Uterus (tissue), 4 donors: ENCODE data around the gene MSL3. TPM values are rescaled to one million over a fixed set of nuclear protein-coding genes. Genes with fewer than 3 reads are reported as not detected.

Experiments
- DNase-seq, 2 donors: peaks; one replicate each; pipeline ENCODE4 v3.0.0-alpha.2; 2019 to 2020
- H3K27ac ChIP-seq, 2 donors: fragments of 200-600 bp; sonication (generic); 1 replicate in 1 of 2; 2 replicates in 1 of 2; pipeline ENCODE4 v1.5.1; 2016 to 2018
- H3K27me3 ChIP-seq, 2 donors: fragments of 200-600 bp; sonication (generic); one replicate each; pipeline ENCODE4 v1.5.1; 2018 to 2019; ENCODE audit warnings: control low read depth in 1 of 2
- H3K36me3 ChIP-seq, 2 donors: fragments of 200-600 bp; sonication (generic); one replicate each; pipeline ENCODE4 v1.5.1; 2019; ENCODE audit warnings: control low read depth in 1 of 2
- H3K4me1 ChIP-seq, 2 donors: fragments of 200-600 bp; sonication (generic); one replicate each; pipeline ENCODE4 v1.5.1; 2018 to 2019; ENCODE audit warnings: control low read depth in 1 of 2
- H3K4me3 ChIP-seq, 2 donors: fragments of 200-600 bp; sonication (generic); 1 replicate in 1 of 2; 2 replicates in 1 of 2; pipeline ENCODE4 v1.5.1; 2018 to 2019; ENCODE audit warnings: mild to moderate bottlenecking in 1 of 2
- H3K9me3 ChIP-seq, 2 donors: fragments of 200-600 bp; sonication (generic); one replicate each; pipeline ENCODE4 v1.5.1; 2019; ENCODE audit warnings: control low read depth in 1 of 2
- CTCF ChIP-seq, 4 experiments: fragments of 200-600 bp in 2 of 4; fragments of 450-650 bp in 2 of 4; sonication (generic) in 2 of 4; IDR thresholded peaks; one replicate each; pipeline ENCODE4 v1.5.1; 2016 to 2019; ENCODE audit warnings: antibody characterized with exemption in 4 of 4, mild to moderate bottlenecking in 2 of 4, moderate library complexity in 1 of 4
- POLR2A ChIP-seq, 2 donors: fragments of 450-650 bp; IDR thresholded peaks; one replicate each; pipeline ENCODE4 v1.6.1; 2016; ENCODE audit warnings: antibody characterized with exemption in 2 of 2, mild to moderate bottlenecking in 1 of 2, moderate library complexity in 1 of 2
- intact Hi-C: fragments of 100-400 bp; cut with DNase I; formaldehyde crosslinking; loops from one replicate; pipeline ENCODE4 v1.15.1; 2023; ENCODE audit warnings: low total_unique reads
- total RNA-seq, 4 donors: library from RNA; depleted of rRNA in 3 of 4; stranded (reverse); fragments of >200 nt in 3 of 4; gene quantifications; one replicate each; pipeline versions ENCODE4 v1.1.0 to v1.2.4, GENCODE V29; 2014 to 2023
- donor health status: DM: yes; HTN: yes; CAD: no.

MSL3 gene
- total RNA-seq, 4 donors from 2014 or later = 17.6 to 39.4 (median 30.1) TPM

GRCh38 chrX:11781734-11782370 lies 23.8 kb downstream of the MSL3 start:
- Histone ChIP-seq H3K27ac (no peak overlapping the region), H3K4me1 (no peaks in the 10 kb centered on the region), H3K4me3 (no peak overlapping the region), H3K36me3 (no peaks in the 10 kb centered on the region), H3K27me3 (no peaks in the 10 kb centered on the region), H3K9me3 (no peaks in the 10 kb centered on the region)
- no peak for DNase-seq
- TF ChIP-seq POLR2A (IDR thresholded peaks at IDR 0.05) (no peak), CTCF (IDR thresholded peaks at IDR 0.05) (no peak)
- intact Hi-C loops = no loop called here

DNA sequence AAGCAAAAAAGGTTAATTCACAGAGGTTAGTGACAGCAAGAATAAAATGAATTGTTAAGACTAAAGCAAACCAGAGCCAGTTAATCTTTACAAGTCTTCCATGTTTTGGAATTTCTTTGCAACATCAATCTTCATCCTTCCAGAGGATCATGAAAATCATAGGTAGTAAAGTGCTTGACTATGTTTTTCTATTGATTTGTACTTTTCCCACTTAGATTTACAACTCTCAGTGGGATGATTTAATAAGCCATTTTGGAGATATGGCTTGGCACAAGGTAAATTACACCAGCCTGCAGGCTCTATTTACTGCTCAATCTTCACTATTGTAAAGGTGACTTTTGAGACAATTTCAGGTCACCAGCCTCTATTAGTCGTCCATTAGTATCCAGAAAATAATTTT lies 26.5 kb downstream of the MSL3 start:
- no peaks in the 10 kb centered on the region for H3K4me1 ChIP-seq
- intact Hi-C loops = no loop called here
- H3K4me3 ChIP-seq = no peak overlapping the region
- H3K36me3 ChIP-seq = no peaks in the 10 kb centered on the region
- DNase-seq = no peak
- no peaks in the 10 kb centered on the region for H3K27me3 ChIP-seq
- TF ChIP-seq POLR2A (IDR thresholded peaks at IDR 0.05) (no peak), CTCF (IDR thresholded peaks at IDR 0.05) (no peak)
- no peak overlapping the region for H3K27ac ChIP-seq
- H3K9me3 ChIP-seq = no peaks in the 10 kb centered on the region

GRCh38 chrX:11786862-11787261 lies 28.8 kb downstream of the MSL3 start:
- no peak for DNase-seq
- no peaks in the 10 kb centered on the region for H3K27me3 ChIP-seq
- intact Hi-C loops = no loop called here
- no peaks in the 10 kb centered on the region for H3K4me1 ChIP-seq
- no peaks in the 10 kb centered on the region for H3K9me3 ChIP-seq
- TF ChIP-seq POLR2A (IDR thresholded peaks at IDR 0.05) (no peak), CTCF (IDR thresholded peaks at IDR 0.05) (no peak)
- H3K36me3 ChIP-seq = no peaks in the 10 kb centered on the region
- peak overlapping the region in 1 of 2 donors; percentile 6 for H3K4me3 ChIP-seq
- H3K27ac ChIP-seq = no peak overlapping the region

- TF ChIP-seq CTCF (IDR thresholded peaks at IDR 0.05) (peak; percentile 35 to 67 (median 39)), POLR2A (IDR thresholded peaks at IDR 0.05) (no peak)
- Histone ChIP-seq H3K4me3 (peak overlapping the region in 1 of 2 donors; percentile 6), H3K27ac (peak overlapping the region in 1 of 2 donors; percentile 42), H3K9me3 (no peaks in the 10 kb centered on the region), H3K36me3 (no peaks in the 10 kb centered on the region), H3K27me3 (no peaks in the 10 kb centered on the region), H3K4me1 (no peaks in the 10 kb centered on the region)
- intact Hi-C loops = no loop called here
- peak; percentile 66 to 67 for DNase-seq
Observed at GRCh38 chrX:11787564-11787963, 29.5 kb downstream of the MSL3 start.

GRCh38 chrX:11789809-11790208 lies 31.8 kb downstream of the MSL3 start:
- H3K4me1 ChIP-seq = no peaks in the 10 kb centered on the region
- H3K9me3 ChIP-seq = no peaks in the 10 kb centered on the region
- no peak for TF ChIP-seq CTCF (IDR thresholded peaks at IDR 0.05)
- no peak for TF ChIP-seq POLR2A (IDR thresholded peaks at IDR 0.05)
- no peak for DNase-seq
- no peaks in the 10 kb centered on the region for H3K36me3 ChIP-seq
- H3K27ac ChIP-seq = no peak overlapping the region
- H3K4me3 ChIP-seq = no peak overlapping the region
- intact Hi-C loops = no loop called here
- no peaks in the 10 kb centered on the region for H3K27me3 ChIP-seq
